BLaER1 (cell line): ENCODE results near the gene GJD3.

Experiments
- H3K27ac ChIP-seq: shearing (Covaris generic); formaldehyde crosslinking; 2 replicates; pipeline ENCODE4 v1.8.1; 2022
- H3K27me3 ChIP-seq: shearing (Covaris generic); formaldehyde crosslinking; 2 replicates; pipeline ENCODE4 v1.8.1; 2022
- H3K36me3 ChIP-seq: shearing (Covaris generic); formaldehyde crosslinking; 2 replicates; pipeline ENCODE4 v1.8.1; 2022
- H3K4me1 ChIP-seq: shearing (Covaris generic); formaldehyde crosslinking; 2 replicates; pipeline ENCODE4 v1.8.1; 2022
- H3K4me2 ChIP-seq: shearing (Covaris generic); formaldehyde crosslinking; 2 replicates; pipeline ENCODE4 v1.8.1; 2022
- H3K4me3 ChIP-seq: shearing (Covaris generic); formaldehyde crosslinking; 2 replicates; pipeline ENCODE4 v1.8.1; 2022
- H3K9ac ChIP-seq: shearing (Covaris generic); formaldehyde crosslinking; 2 replicates; pipeline ENCODE4 v1.8.1; 2022
- H3K9me3 ChIP-seq: shearing (Covaris generic); formaldehyde crosslinking; 2 replicates; pipeline ENCODE4 v1.8.1; 2022
- H4K20me1 ChIP-seq: shearing (Covaris generic); formaldehyde crosslinking; 2 replicates; pipeline ENCODE4 v1.8.1; 2022
- Cebpa-rat ChIP-seq: shearing (Covaris generic); IDR thresholded peaks from 2 replicates; pipeline ENCODE4 v1.8.1; 2022

Gene GJD3

DNA sequence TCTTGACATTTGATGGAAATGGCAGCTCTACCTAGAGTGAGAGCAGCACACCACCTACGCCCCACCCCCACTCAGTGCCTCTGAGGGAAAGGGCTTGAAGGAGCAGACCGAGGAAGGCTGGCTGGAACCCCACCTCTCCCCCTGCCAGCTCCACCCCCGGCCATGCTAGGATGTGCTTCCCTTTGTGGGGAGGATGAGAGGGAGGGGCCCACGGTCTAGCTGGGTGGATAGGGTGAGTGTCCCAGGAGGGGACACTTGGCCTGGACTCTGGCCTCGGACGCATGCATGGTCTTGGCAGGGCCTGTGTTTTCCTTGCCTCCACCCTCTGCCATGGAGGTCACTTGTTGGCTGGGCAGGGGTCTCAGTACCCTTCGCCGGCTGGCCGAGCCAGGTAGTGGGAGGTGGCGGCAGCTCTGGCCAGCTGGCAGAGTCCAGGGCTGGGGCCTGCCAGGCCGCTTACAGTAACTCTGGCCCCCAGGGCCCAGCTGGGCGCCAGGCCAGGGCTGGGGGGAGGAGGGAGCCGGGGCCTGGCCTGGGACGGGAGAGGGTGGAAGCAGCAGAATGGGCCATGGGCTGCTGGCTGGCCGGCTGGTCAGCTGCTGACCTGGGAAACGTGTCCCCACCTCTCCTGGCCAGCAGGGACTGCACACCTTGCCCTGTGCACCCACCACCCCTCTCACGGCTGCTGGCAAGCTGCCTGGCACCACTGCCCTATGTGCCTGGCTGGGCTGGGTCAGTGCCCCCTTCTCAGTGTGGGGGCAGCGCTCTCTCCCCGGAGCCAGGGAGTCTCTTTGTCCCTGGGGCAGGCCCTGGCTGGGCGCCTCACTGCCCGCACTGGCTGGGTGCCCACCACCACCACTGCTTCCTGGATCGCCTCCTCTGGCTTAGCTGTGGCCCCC is 32.5 kb downstream of the GJD3 start:
- H3K4me1 ChIP-seq: peaks cover 83% of the 10 kb centered on the region
- H3K36me3 ChIP-seq: peaks cover 32% of the 10 kb centered on the region
- no peak for TF ChIP-seq Cebpa-rat
- no peak overlapping the region for H3K4me3 ChIP-seq
- H4K20me1 ChIP-seq: peaks cover 43% of the 10 kb centered on the region
- H3K9me3 ChIP-seq: no peaks in the 10 kb centered on the region
- H3K27ac ChIP-seq: peak overlapping the region; percentile 70
- no peaks in the 10 kb centered on the region for H3K27me3 ChIP-seq
- peak overlapping the region; percentile 25 for H3K9ac ChIP-seq
- peak overlapping the region; percentile 87 for H3K4me2 ChIP-seq

DNA sequence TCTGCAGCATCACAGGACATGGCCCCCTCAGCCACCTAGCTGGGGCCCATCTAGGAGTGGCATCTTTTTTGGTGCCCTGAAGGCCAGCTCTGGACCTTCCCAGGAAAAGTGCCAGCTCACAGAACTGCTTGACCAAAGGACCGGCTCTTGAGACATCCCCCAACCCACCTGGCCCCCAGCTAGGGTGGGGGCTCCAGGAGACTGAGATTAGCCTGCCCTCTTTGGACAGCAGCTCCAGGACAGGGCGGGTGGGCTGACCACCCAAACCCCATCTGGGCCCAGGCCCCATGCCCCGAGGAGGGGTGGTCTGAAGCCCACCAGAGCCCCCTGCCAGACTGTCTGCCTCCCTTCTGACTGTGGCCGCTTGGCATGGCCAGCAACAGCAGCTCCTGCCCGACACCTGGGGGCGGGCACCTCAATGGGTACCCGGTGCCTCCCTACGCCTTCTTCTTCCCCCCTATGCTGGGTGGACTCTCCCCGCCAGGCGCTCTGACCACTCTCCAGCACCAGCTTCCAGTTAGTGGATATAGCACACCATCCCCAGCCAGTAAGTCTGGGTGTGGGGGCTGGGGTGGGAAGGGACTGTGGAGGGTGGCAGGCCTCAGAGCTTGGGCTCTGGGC is 33.6 kb downstream of the GJD3 start:
- Histone ChIP-seq H4K20me1 (peaks cover 54% of the 10 kb centered on the region), H3K9ac (peak overlapping the region; percentile 52), H3K27ac (peak overlapping the region; percentile 70), H3K36me3 (peaks cover 32% of the 10 kb centered on the region), H3K4me2 (peak overlapping the region; percentile 87), H3K4me1 (peaks cover 90% of the 10 kb centered on the region), H3K4me3 (0 out of 2 replicates have a peak overlapping the region, but pooled peaks have one; percentile 22), H3K9me3 (no peaks in the 10 kb centered on the region), H3K27me3 (no peaks in the 10 kb centered on the region)
- TF ChIP-seq Cebpa-rat: no peak

GRCh38 chr17:40329839-40330794 is 34.4 kb downstream of the GJD3 start:
- Histone ChIP-seq H3K4me3 (peak overlapping the region; percentile 22; the same call in 1 of the 2 replicates), H3K4me1 (peaks cover 97% of the 10 kb centered on the region), H3K9ac (peak overlapping the region; percentile 52), H3K9me3 (no peaks in the 10 kb centered on the region), H3K27me3 (no peaks in the 10 kb centered on the region), H3K36me3 (peaks cover 32% of the 10 kb centered on the region), H3K4me2 (peak overlapping the region; percentile 87), H3K27ac (peak overlapping the region; percentile 70), H4K20me1 (peaks cover 62% of the 10 kb centered on the region)
- no peak for TF ChIP-seq Cebpa-rat

GRCh38 chr17:40328386-40328766 is 36.2 kb downstream of the GJD3 start:
- Histone ChIP-seq H4K20me1 (peaks cover 72% of the 10 kb centered on the region), H3K4me1 (peaks cover 97% of the 10 kb centered on the region), H3K36me3 (peaks cover 25% of the 10 kb centered on the region), H3K27ac (no peak overlapping the region), H3K9ac (no peak overlapping the region), H3K9me3 (no peaks in the 10 kb centered on the region), H3K4me3 (no peak overlapping the region), H3K4me2 (peak overlapping the region; percentile 100), H3K27me3 (no peaks in the 10 kb centered on the region)
- no peak for TF ChIP-seq Cebpa-rat

DNA sequence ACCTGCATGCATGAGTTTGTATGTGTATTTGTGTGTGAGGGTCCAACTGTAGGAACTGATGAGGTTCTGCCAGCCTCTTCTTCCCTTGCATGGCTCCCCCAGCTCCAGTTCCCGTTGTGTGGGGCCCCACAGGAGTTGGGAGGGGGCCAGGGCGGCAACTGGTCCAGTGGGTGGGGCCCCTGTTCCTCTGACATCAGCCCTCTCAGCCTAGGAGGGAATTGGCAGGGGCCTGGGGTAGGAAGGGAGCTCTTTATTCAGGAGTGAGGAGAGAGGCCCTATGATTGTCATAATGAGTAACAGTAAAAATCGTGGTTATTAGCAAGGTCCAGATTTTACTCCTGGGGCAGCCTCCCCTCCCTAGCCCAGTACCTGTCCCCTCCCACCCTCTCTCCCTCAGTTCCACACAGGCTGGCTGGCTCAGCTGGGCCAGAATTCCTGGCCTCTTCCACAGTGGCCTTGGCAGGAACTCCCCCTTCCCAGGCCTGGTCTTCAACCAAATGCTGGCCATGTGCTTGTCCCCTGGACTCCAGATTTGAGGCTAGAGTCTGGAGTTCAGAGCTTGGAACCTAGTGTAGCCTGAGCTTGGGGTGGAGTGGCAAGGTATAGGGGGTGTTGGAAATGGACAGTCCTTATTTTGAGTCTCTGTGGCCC is 36.7 kb downstream of the GJD3 start:
- Histone ChIP-seq H3K27me3 (no peaks in the 10 kb centered on the region), H3K4me1 (peaks cover 97% of the 10 kb centered on the region), H3K4me3 (no peak overlapping the region), H4K20me1 (peaks cover 78% of the 10 kb centered on the region), H3K9me3 (no peaks in the 10 kb centered on the region), H3K4me2 (peak overlapping the region; percentile 100), H3K36me3 (peaks cover 20% of the 10 kb centered on the region; the same call in 1 of the 2 replicates), H3K9ac (no peak overlapping the region; the same call in 1 of the 2 replicates), H3K27ac (0 out of 2 replicates have a peak overlapping the region, but pooled peaks have one; percentile 5)
- TF ChIP-seq Cebpa-rat: no peak

DNA sequence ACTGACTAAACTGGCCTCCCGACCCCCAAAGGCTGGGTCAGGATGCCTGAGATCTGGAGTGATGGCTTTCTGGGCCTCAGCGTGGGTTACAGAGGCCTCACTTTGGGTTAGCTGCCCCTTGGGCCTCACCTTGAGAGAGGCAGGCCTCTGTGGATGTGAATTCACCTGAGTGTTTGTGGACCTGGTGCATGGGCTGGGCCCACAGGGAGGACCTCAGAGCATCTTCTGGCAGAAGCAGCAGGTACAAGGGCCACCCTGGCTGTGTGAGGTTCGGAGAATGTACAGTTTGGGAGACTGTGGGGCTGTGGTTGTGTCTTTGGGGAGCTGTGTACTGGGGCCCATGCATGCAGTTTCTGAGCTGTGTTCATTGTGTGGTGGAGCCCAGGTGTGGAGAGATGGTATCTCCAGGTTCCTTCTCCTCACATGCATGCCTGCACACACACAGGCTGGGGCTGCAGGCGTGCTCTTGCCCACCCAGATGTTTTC is 37.2 kb downstream of the GJD3 start:
- Histone ChIP-seq H3K27me3 (no peaks in the 10 kb centered on the region), H3K27ac (peak overlapping the region; percentile 53), H3K4me2 (peak overlapping the region; percentile 100), H3K36me3 (peaks cover 16% of the 10 kb centered on the region; the same call in 1 of the 2 replicates), H3K9ac (peak overlapping the region; percentile 32; the same call in 1 of the 2 replicates), H3K4me3 (no peak overlapping the region), H3K9me3 (no peaks in the 10 kb centered on the region), H4K20me1 (peaks cover 82% of the 10 kb centered on the region), H3K4me1 (peaks cover 96% of the 10 kb centered on the region)
- no peak for TF ChIP-seq Cebpa-rat

DNA sequence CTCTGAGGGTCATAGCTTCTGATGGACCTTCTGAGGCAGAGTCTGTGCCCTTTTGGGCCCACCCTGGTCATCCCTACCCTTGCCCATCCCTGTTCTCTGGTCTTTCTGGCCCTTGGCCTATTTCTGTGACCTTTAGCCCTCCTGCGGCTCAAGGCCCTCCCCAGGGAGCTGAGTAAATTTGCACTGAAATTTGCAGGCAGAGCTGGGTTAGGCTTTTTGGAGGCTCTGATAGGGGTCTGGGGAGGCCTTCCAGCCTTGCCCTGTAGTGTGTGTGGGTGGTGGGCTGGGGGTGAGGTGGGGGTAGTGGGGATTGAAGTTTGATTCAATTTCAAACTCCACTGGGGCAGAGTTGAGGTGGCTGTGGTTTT is 37.7 kb downstream of the GJD3 start:
- Histone ChIP-seq H3K4me2 (peak overlapping the region; percentile 100), H3K9ac (peak overlapping the region; percentile 32; the same call in 1 of the 2 replicates), H3K27ac (peak overlapping the region; percentile 53), H3K36me3 (peaks cover 12% of the 10 kb centered on the region; the same call in 1 of the 2 replicates), H3K4me3 (peak overlapping the region; percentile 31), H3K9me3 (no peaks in the 10 kb centered on the region), H4K20me1 (peaks cover 82% of the 10 kb centered on the region), H3K27me3 (no peaks in the 10 kb centered on the region), H3K4me1 (peaks cover 96% of the 10 kb centered on the region)
- no peak for TF ChIP-seq Cebpa-rat

DNA sequence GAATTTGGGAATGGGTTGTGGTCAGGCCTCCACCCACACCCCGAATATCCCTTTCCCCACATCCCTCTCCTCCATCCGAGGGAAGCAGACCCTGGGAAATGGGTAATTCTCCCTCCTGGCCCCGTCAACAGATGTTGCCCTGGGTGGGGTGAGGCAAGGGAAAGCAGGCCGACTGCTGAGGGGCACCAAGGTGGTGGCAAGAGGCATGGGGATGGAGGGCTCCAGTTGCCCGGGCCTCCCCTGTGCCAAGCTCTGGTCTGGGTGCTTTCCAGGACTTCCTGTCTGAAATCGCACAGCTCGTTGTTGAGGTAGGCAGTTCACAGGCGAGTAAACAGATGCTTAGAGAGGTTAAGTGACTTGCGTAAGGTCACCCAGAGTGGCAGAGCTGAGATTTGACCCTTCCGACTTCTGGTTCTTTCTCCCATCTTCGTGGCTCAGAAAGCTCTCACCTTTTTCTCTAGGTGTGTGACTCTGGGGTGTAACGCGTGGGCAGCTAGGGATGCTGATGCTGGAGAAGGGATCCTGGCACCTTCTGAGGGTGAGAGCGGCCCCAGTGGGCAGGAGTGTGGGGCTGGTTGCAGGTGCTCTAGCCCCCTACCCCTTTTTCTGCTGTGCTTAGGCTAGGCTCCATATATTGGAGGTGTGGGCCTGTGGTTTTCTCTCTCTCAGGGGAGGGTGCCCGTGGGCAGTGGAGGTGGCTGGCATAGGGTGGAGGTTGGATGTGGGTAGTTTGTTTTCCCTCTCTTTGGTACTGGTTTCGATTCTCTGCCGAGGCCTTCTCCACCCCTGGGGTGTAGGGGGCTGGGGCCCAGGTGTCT is 38.3 kb downstream of the GJD3 start:
- H3K9me3 ChIP-seq: no peaks in the 10 kb centered on the region

More for the DNA sequence above, 38.3 kb downstream of the GJD3 start:
- peak overlapping the region; percentile 32; the same call in 1 of the 2 replicates for H3K9ac ChIP-seq
- peak overlapping the region; percentile 31 for H3K4me3 ChIP-seq
- no peaks in the 10 kb centered on the region for H3K27me3 ChIP-seq
- H3K36me3 ChIP-seq: peaks cover 6% of the 10 kb centered on the region; the same call in 1 of the 2 replicates
- TF ChIP-seq Cebpa-rat: peak; percentile 33; the same call in 1 of the 2 replicates
- peaks cover 85% of the 10 kb centered on the region for H4K20me1 ChIP-seq
- peak overlapping the region; percentile 53 for H3K27ac ChIP-seq
- peaks cover 96% of the 10 kb centered on the region for H3K4me1 ChIP-seq
- peak overlapping the region; percentile 100 for H3K4me2 ChIP-seq
